ENCODE results near the gene ALG8. TPM values are rescaled to one million over a fixed set of nuclear protein-coding genes. Genes with fewer than 3 reads are reported as not detected.
"Not testable (repeated sequence)": the region's sequence is repeated elsewhere in the genome, so short reads cannot be mapped to it uniquely, and the experiment has no call there.

Gene ALG8
- total RNA-seq, 3 donors from 2014 or later (not counting 1 experiment from before 2014, with no cell fraction given), result 19.2 to 20.1 (median 19.8) TPM

GRCh38 chr11:78061088-78061920 is 78.1 kb downstream of the ALG8 start:
- Mint-ChIP-seq H3K27me3 (ENCODE audit: low read depth in 2 of 2) (no peaks in the 10 kb centered on the region), H3K9me3 (no peaks in the 10 kb centered on the region), H3K4me1 (peaks cover 0 to 4% of the 10 kb centered on the region in 2 donors), H3K36me3 (no peaks in the 10 kb centered on the region), H3K27ac (no peak overlapping the region), H3K4me3 (no peak overlapping the region)
- 76% methylated on average over 4 of the region's 4 CpGs for WGBS (ENCODE audit: insufficient coverage)
- no peaks in the 10 kb centered on the region for H3K9me3 ChIP-seq (ENCODE audit: control insufficient read depth, insufficient read depth, low read length)
- no peaks in the 10 kb centered on the region for H3K36me3 ChIP-seq (ENCODE audit: control insufficient read depth, insufficient read depth, low read length)
- H3K27ac ChIP-seq (ENCODE audit: low read length), result no peak overlapping the region
- no peaks in the 10 kb centered on the region for H3K27me3 ChIP-seq (ENCODE audit: control insufficient read depth, insufficient read depth, low read length)
- intact Hi-C loops (cut with micrococcal nuclease), result no loop called here
- DNase-seq, result no peak
- no peak for TF ChIP-seq CTCF (IDR thresholded peaks at IDR 0.05)
- no peak for ATAC-seq
- no peaks in the 10 kb centered on the region for H3K4me1 ChIP-seq (ENCODE audit: control insufficient read depth, insufficient read depth, low read length)
- H3K4me3 ChIP-seq (ENCODE audit: low read length), result no peak overlapping the region

GRCh38 chr11:78060533-78060932 is 78.9 kb downstream of the ALG8 start:
- Histone ChIP-seq H3K27me3 (ENCODE audit: control insufficient read depth, insufficient read depth, low read length) (no peaks in the 10 kb centered on the region), H3K4me1 (ENCODE audit: control insufficient read depth, insufficient read depth, low read length) (no peaks in the 10 kb centered on the region), H3K36me3 (ENCODE audit: control insufficient read depth, insufficient read depth, low read length) (no peaks in the 10 kb centered on the region), H3K9me3 (ENCODE audit: control insufficient read depth, insufficient read depth, low read length) (no peaks in the 10 kb centered on the region), H3K4me3 (ENCODE audit: low read length) (no peak overlapping the region), H3K27ac (ENCODE audit: low read length) (no peak overlapping the region)
- no peak for TF ChIP-seq CTCF (IDR thresholded peaks at IDR 0.05)
- H3K9me3 Mint-ChIP-seq, result no peaks in the 10 kb centered on the region
- H3K4me1 Mint-ChIP-seq, result peaks cover 0 to 4% of the 10 kb centered on the region in 2 donors
- H3K27me3 Mint-ChIP-seq (ENCODE audit: low read depth in 2 of 2), result no peaks in the 10 kb centered on the region
- DNase-seq (no peak), ATAC-seq (no peak)
- H3K36me3 Mint-ChIP-seq, result no peaks in the 10 kb centered on the region
- intact Hi-C loops (cut with micrococcal nuclease), result no loop called here
- H3K27ac Mint-ChIP-seq, result no peak overlapping the region
- no peak overlapping the region for H3K4me3 Mint-ChIP-seq
- 95% methylated on average over 8 of the region's 8 CpGs for WGBS (ENCODE audit: insufficient coverage)

- H3K9me3 Mint-ChIP-seq; ATAC-seq; DNase-seq; H3K4me1 Mint-ChIP-seq; H3K4me3 Mint-ChIP-seq; H3K36me3 Mint-ChIP-seq; H3K27ac Mint-ChIP-seq; H3K36me3 ChIP-seq (ENCODE audit: control insufficient read depth, insufficient read depth, low read length); H3K27me3 ChIP-seq (ENCODE audit: control insufficient read depth, insufficient read depth, low read length); H3K27me3 Mint-ChIP-seq (ENCODE audit: low read depth in 2 of 2); H3K4me1 ChIP-seq (ENCODE audit: control insufficient read depth, insufficient read depth, low read length); H3K27ac ChIP-seq (ENCODE audit: low read length); H3K9me3 ChIP-seq (ENCODE audit: control insufficient read depth, insufficient read depth, low read length); H3K4me3 ChIP-seq (ENCODE audit: low read length); intact Hi-C loops (cut with micrococcal nuclease): not testable (repeated sequence)
- WGBS (ENCODE audit: insufficient coverage), result 94% methylated on average over 9 of the region's 9 CpGs
These were observed 79.6 kb downstream of the ALG8 start for GRCh38 chr11:78059749-78060328.

- H3K27me3 ChIP-seq (ENCODE audit: control insufficient read depth, insufficient read depth, low read length), result no peaks in the 10 kb centered on the region
- DNase-seq (no peak), ATAC-seq (no peak)
- no peak overlapping the region for H3K4me3 ChIP-seq (ENCODE audit: low read length)
- H3K27me3 Mint-ChIP-seq (ENCODE audit: low read depth in 2 of 2), result no peaks in the 10 kb centered on the region
- no peaks in the 10 kb centered on the region for H3K36me3 ChIP-seq (ENCODE audit: control insufficient read depth, insufficient read depth, low read length)
- no peaks in the 10 kb centered on the region for H3K4me1 Mint-ChIP-seq
- no peaks in the 10 kb centered on the region for H3K9me3 ChIP-seq (ENCODE audit: control insufficient read depth, insufficient read depth, low read length)
- TF ChIP-seq CTCF (IDR thresholded peaks at IDR 0.05), result no peak
- H3K4me3 Mint-ChIP-seq, result no peak overlapping the region
- no peaks in the 10 kb centered on the region for H3K4me1 ChIP-seq (ENCODE audit: control insufficient read depth, insufficient read depth, low read length)
- 85% methylated on average over 10 of the region's 10 CpGs for WGBS (ENCODE audit: insufficient coverage)
- no peaks in the 10 kb centered on the region for H3K9me3 Mint-ChIP-seq
- H3K27ac Mint-ChIP-seq, result no peak overlapping the region
- no peaks in the 10 kb centered on the region for H3K36me3 Mint-ChIP-seq
- intact Hi-C loops (cut with micrococcal nuclease), result no loop called here
- H3K27ac ChIP-seq (ENCODE audit: low read length), result no peak overlapping the region
These were observed 81.9 kb downstream of the ALG8 start for GRCh38 chr11:78057462-78058055.
